Activated CD4-positive, alpha-beta T cell treated with anti-CD3 and anti-CD28 coated beads, Interleukin-10, Interleukin-2, amounts not matched to agents 100 ng/mL and 50 ng/mL, durations not matched to agents 16 hours and 8 hours (primary cell): Measurements from ENCODE around the gene ZFC3H1.
"Not testable (repeated sequence)": the region's sequence is repeated elsewhere in the genome, so short reads cannot be mapped to it uniquely, and the experiment has no call there.

ENCODE experiments used
- DNase-seq: peaks from one replicate; pipeline ENCODE4 v3.0.0-alpha.2; 2020

Gene ZFC3H1, protein sequence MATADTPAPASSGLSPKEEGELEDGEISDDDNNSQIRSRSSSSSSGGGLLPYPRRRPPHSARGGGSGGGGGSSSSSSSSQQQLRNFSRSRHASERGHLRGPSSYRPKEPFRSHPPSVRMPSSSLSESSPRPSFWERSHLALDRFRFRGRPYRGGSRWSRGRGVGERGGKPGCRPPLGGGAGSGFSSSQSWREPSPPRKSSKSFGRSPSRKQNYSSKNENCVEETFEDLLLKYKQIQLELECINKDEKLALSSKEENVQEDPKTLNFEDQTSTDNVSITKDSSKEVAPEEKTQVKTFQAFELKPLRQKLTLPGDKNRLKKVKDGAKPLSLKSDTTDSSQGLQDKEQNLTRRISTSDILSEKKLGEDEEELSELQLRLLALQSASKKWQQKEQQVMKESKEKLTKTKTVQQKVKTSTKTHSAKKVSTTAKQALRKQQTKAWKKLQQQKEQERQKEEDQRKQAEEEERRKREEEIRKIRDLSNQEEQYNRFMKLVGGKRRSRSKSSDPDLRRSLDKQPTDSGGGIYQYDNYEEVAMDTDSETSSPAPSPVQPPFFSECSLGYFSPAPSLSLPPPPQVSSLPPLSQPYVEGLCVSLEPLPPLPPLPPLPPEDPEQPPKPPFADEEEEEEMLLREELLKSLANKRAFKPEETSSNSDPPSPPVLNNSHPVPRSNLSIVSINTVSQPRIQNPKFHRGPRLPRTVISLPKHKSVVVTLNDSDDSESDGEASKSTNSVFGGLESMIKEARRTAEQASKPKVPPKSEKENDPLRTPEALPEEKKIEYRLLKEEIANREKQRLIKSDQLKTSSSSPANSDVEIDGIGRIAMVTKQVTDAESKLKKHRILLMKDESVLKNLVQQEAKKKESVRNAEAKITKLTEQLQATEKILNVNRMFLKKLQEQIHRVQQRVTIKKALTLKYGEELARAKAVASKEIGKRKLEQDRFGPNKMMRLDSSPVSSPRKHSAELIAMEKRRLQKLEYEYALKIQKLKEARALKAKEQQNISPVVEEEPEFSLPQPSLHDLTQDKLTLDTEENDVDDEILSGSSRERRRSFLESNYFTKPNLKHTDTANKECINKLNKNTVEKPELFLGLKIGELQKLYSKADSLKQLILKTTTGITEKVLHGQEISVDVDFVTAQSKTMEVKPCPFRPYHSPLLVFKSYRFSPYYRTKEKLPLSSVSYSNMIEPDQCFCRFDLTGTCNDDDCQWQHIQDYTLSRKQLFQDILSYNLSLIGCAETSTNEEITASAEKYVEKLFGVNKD (N-terminal part only)

DNA sequence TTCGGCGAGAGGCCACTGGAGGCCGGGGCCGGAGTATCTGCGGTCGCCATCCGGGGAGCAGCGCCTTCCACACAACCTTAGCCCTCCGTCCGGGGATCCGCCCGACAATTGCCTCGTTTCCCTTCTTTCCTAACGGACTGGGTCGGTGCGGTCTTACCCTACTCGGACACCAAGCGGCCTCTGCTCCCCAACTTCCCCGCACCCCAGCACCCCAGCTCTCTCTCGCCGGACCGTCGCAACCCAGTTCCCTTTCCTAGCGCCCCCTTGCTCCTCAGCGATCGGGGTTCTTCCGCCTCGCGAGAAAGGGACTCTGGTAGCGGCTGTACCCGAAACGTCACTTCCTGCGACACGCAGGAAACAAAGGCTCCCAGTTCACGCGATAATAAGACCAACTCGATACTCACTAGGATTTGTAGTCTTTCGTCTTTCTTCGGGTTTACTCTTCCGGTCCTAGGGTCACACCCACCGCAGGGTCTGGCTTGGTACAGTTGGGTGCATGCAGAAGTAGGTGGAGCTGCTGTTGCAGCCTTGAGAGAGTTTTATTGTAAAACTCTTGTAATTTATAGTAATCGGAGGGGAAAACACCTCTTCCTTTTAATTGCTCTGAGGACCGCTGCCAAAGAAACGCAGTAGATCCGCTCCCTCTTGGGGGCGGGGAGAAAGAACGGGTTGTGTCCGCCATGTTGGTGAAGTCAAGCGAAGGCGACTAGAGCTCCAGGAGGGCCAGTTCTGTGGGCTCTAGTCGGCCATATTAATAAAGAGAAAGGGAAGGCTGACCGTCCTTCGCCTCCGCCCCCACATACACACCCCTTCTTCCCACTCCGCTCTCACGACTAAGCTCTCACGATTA lies at the start of gene ZFC3H1, which contains the start of gene THAP2:
Gene ZFC3H1, minus strand, starts transcription at position 288 of the 850 bp plus-strand sequence. Its CDS starts 238 bp downstream, at position 50.
Gene THAP2, plus strand, starts transcription at position 741 of the 850 bp plus-strand sequence. CDS start 209 bp downstream, outside the sequence.
- peak; percentile 98 for DNase-seq

DNA sequence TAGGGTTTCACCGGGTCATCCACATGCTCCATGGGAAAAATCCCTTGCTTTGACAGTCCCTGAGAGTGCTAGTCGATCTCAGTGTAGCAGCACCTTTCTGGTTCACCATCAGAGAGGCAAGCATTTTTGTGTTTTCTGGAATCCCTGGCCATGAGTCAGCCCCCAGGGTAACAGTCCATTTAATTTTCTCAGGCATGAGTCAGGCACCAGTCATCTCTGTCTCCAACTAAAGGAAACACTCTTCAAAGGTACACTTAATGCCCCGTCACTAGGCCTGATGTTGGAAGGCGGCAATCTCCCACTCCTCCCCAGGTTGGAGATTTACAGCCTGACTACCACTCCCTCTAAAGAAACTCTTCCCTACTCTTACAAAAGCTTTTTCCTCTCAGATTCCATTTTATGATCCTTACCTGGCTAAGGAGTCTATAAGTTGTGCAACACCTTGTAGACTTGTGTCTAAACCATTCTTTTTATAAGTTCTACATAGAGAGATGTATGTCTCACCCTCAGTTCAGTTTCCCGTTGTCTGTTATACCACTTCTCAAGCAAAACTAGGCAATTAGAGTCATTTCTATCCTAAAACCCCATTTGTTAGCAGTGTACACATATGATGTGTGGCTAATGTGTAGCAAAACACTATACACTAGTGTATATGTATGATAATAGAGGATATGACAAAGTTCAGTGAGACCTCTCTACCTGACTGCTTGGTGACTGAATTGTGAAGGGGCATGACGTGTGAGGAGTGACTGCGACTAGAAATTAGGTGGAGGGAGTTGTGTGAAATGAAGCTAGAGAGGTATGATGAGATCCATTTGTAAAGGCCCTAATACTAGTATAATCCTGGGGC lies 46.9 kb upstream of the ZFC3H1 start:
- DNase-seq: peak; percentile 18

DNA sequence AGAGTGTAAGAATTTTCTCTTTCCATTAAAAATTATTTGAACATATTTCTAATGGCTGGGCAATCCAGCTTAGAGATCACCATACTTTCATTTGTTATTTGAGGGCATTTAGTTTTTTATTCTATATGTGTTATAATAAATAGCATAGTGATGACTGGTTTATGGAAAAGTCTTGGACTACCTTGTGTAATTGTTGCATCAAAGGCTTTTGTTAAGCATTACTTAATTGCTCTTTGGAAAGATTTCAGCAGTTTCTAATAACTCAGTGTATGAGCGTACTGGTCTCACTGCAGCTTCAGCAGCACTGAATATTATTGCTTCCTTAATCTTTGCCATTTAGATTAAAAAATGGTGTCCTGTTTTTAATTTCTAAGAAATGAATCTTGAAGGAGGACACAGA lies 45.0 kb upstream of the ZFC3H1 start:
- DNase-seq: no peak

DNA sequence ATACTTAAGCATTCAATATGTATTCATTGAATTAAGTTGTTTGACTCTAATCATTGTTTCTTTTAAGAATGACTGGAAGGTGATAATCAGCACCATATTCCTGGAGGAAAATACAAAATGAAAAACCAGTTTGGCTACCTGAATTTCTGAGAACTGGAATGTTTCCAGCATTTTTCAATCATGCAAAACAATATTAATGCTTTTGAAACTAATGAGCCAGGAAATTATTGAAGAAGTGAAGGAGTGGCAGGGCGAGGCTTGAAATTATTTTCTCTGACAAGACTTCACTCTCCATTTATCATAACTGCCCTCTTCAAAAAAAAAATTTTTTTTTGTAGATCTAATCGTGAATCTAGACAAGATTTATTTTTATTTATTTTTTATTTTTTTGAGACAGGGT lies 41.3 kb upstream of the ZFC3H1 start:
- no peak for DNase-seq

DNA sequence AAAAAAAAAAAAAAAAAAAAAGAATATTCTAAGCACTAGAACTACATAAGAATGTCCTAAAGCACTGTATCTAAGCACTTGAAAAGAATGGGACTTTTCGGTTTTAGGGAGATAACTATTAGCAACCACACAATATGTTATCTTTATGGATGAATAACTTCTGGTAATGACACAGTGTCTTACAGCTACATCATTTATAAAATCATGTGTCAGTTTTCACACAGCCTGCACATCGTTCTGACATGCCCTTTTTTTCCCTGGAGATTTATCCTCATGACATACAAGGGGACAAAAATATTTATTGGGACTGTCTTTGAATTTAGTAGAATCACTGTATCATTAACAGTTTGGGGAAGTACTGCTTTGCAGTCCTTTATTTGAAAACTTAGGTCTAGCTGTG lies 39.6 kb upstream of the ZFC3H1 start:
- no peak for DNase-seq

DNA sequence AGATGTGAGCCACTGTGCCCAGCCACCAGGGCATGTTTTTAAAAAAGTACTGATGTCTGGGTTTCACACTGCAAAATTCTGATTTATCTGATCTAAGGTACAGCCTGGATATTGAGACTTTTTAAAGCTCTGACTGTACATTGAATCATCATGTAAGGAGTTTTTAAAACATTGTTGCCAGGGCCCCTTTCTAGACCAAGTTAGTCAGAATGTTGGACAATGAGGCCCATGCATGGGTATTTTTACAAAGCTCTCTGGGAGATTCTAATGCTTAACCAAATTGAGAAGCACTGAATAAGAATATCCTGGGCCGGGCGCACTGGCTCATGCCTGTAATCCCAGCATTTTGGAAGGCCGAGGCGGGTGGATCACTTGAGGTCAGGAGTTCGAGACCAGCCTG lies 38.9 kb upstream of the ZFC3H1 start:
- DNase-seq: no peak

DNA sequence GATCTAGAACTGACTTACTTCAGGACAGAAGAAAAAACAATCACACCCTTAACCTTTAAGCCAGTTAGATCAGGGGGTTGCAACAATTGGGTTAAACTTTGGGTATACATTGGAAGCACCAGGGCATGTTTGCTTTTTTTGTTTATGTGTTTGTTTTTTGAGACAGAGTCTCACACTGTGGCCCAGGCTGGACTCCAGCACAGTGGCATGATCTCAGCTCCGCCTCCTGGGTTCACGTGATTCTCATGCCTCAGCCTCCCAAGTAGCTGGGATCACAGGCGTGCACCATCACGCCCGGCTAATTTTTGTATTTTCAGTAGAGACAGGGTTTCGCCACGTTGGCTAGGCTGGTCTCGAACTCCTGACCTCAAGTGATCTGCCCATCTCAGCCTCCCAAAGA lies 38.5 kb upstream of the ZFC3H1 start:
- DNase-seq: not testable (repeated sequence)

DNA sequence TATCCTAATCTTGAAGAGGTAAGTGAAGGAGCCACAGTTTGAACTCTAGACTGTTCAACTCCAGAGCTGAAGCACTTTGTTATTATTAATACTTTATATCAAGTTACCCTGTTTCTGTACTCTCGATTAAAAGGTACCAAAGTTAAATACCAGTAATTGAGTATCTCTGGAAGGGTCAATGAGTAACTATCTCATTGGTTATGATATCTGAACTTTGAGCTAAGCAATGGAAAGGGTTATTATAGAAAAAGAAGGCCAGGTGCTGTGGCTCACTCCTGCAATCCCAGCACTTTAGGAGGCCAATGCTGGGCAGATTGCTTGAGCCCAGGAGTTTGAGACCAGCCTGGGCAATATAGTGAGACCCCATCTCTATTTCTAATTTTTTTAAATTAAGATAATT lies 32.1 kb upstream of the ZFC3H1 start:
- no peak for DNase-seq

DNA sequence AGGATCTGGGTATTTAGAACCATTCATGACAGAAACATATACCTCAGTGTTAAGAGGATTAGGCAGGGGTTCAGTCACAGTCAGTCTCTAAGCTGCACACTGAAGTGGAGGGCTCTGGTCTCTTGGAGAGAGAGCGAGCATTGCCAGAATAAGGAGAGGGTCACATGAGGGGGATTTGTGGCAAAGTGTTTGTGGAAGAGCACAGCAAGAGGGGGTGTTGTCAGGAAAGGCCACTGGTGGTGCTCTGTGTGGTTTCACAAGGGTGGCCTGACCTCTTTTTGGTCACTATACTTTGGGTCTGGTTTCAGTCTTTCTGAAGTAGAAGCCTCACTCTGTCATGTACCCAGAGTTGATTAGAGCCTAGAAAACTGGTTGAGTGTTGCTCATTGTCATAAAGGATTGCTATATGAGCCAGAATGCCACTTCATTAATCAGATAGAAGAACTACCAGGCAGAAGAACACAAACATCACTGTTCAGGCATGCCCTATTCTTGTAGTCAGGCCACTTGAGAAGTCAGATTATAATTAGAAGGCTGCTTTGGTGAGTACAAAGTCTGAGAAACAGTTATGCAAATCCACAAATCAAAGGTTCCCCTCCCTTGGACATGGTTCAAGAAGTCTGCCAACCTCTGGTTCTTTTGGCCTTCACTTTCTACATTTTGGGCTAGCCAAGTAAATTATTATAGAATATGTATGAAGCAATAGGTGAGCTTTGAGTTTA lies 30.6 kb upstream of the ZFC3H1 start:
- DNase-seq: no peak

DNA sequence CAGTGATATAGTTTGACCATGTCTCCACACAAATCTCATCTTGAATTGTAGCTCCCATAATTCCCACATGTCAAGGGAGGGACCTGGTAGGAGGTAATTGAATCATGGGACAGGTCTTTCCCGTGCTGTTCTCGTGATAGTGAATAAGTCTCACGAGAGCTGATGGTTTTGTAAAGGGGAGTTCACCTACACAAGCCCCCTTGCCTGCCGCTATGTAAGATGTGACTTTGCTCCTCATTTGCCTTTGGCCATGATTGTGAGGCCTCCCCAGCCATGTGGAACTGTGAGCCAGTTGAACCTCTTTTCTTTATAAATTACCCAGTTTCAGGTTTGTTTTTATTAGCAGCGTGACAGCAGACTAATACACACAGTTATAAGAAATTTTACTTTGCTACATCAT lies 30.0 kb upstream of the ZFC3H1 start:
- DNase-seq: not testable (repeated sequence)

DNA sequence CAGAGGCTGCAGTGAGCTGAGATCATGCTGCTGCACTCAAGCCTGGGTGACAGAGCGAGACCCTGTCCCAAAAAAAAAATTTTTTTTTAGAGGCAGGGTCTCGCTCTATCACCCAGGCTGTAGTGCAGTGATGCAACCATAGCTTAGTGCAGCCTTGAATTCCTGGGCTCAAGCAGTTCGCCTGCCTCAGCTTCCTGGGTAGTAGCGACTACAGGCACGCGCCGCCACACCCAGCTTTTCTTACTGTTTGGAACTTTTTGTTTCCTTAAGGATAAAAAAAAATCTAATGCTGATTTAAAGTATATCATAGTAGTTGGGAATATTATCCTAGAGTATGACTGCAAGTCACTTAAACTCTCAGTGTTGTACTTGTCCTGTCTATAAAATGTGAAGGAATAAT lies 29.5 kb upstream of the ZFC3H1 start:
- no peak for DNase-seq

DNA sequence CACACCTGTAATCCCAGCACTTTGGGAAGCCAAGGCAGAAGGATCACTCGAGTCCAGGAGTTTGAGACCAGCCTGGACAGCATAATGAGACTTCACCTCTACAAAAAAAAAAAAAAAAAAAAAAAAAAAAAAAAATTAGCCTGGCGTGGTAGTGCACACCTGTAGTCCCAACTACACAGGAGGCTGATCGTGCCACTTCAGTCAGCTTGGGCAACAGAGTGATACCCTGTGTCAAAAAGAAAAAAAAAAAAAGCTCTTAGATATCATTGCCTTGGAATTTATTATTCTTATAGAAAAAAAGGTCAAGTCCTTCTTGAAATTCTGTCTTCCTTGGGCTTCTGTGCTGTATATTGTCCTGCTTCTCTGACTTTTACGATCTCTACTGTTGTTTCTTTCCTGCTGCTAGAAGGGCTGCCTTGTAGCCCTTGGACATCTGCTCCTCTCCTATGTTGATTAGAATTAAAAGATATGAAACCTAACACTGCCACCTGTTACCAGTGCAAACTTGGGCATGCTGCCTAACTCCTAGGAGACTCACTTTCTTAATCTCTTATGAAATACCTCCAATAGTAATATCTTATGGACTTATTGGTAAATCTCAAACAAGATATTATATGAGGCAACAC lies 28.0 kb upstream of the ZFC3H1 start:
- DNase-seq: no peak

DNA sequence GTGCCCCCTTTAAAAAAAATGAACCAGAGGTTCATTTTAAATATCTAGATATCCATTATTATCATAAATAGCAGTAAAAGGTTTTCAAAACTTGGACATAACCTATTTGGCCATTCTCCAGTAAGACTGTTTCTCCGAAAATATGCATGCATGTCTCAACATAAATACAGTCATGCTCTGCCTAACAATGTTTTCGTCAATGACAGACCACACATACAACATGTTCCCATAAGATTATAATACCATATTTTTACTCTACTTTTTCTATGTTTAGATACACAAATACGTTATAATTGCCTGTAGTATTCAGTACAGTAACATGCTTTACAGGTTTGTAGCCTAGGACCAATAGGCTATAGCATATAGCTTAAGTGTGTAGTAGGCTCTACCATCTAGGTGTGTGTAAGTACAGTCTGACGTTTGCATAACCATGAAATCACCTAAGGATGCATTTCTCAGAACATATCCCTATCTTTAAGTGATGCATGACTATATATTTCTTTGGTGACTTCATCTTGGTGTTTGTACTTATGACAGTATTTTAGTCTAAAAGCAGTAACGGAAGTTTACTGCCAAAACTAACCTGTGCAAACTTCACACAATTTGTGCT lies 25.4 kb upstream of the ZFC3H1 start:
- no peak for DNase-seq

DNA sequence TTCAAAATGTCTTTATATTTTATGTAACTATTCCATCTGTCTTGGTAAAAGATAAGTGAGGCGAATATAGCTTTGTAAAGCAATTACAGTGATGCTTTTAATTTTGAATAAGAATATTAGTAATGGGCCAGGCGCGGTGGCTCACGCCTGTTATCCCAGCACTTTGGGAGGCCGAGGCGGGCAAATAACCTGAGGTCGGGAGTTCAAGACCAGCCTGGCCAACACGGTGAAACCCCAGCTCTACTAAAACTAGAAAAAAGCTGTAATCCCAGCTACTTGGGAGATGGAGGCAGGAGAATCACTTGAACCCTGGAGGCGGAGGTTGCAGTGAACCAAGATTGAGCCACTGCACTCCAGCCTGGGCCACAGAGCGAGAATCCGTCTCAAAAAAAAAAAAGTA lies 23.5 kb upstream of the ZFC3H1 start:
- not testable (repeated sequence) for DNase-seq

DNA sequence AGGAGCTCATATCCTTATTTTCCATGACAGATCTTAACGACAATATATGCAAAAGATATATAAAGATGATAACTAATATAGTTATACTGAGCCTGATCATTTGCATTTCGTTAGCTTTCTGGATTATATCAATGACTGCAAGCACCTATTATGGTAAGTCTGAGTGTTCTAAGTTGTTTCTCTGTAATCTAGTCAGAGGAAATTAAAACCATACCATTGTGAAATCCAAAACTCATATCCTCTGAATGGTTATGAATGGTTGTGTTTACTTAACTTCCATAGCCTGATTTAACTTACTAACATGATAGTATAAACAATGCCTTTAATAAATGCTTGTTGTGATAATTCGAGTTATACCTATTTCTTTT lies 23.0 kb upstream of the ZFC3H1 start:
- DNase-seq: peak; percentile 39

DNA sequence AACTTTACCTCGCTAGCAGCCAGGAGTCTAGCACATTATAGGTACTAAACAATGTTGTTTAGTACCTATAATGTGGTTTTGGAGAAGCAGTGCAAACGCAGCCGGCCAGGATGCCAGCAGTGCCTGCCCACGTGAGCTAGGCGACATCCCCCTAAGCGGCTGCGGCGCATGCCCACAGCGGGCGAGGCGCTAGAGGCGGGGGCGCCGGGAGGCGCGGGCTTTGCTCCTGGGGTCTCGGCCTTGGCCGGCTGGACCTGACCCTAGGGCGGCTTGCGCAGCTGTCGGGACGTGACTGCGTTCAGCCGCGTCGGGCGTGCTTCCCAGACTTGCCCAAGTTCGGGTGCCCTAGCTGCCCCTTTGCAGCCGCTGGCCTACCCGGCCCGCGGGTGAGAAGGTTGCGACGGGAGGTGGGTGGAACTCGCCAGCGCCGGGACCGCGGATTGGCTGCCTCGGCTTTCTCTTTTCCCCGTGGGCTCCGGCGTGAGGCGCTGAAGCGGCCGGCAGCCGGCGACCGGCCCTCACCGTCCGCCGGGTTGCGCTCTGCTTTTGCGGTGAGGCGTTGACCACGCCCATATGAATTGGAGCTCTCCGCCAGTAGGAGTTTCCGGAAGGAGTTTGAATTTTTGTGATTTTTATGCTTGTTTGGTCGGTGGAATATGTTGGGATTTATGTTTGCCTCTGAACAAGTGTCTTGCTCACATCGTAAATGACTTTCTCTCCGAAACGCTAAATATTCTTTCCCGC lies 22.4 kb upstream of the ZFC3H1 start, which contains the start of gene TMEM19:
Gene TMEM19, plus strand, starts transcription at position 169 of the 744 bp plus-strand sequence. CDS start 599 bp downstream, outside the sequence.
- DNase-seq: peak; percentile 90

DNA sequence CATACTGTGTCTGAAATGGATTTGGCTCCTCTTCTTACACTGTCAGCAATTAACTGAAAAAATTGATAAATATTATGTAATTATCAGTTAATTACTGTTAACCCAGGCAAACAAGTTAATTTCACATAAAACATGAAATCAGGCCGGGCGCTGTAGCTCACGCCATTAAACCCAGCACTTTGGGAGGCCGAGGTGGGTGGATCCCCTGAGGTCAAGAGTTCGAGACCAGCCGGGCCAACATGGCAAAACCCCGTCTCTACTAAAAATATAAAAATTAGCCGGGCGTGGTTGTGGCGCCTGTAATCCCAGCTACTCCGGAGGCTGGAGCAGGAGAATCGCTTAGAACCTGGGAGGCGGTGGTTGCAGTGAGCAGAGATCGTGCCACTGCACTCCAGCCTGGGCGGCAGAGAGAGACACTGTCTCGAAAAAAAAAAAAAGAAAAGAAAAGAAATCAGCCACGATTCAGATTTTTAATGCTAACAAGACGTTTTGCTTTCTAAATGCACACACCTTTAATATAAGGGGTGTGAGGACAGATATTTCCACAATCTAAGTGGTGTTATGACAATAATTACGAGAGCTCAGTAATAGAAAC lies 21.8 kb upstream of the ZFC3H1 start:
- no peak for DNase-seq

DNA sequence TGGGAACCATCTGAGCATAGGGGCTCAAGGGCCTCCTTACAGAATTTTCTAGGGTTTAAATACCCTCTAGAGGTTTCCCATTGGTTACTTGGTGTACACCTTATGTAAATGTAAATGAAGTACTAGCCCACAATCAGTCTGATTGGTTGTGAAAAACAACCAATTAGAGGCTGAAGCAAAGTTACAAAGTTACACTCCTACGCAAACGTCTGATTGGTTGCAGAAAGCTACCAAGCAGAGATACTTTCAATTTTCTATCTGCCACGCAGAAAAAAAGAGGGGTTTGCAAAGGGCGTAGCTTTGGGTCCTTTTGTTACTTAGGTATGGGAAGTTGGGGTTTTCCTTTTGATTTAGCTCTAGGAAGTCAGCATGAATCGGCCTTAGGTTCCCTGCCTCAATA lies 20.4 kb upstream of the ZFC3H1 start:
- peak; percentile 44 for DNase-seq
